Nephron (organoid): Measurements from ENCODE around the gene COX10.
"Not testable (repeated sequence)": the region's sequence is repeated elsewhere in the genome, so short reads cannot be mapped to it uniquely, and the experiment has no call there.

Experiments
- H3K27ac Mint-ChIP-seq, 3 experiments: 2 replicates each; pipeline ENCODE4 v1.8.0; 2020; ENCODE audit warnings: mixed read lengths in 3 of 3, mild to moderate bottlenecking in 2 of 3, moderate library complexity in 1 of 3
- H3K27me3 Mint-ChIP-seq: 2 replicates; pipeline ENCODE4 v1.8.0; 2021; ENCODE audit warnings: low read depth, mild to moderate bottlenecking, moderate library complexity, mixed read lengths
- H3K36me3 Mint-ChIP-seq: 2 replicates; pipeline ENCODE4 v1.8.0; 2020; ENCODE audit warnings: low read depth, mixed read lengths
- H3K4me1 Mint-ChIP-seq: 2 replicates; pipeline ENCODE4 v1.8.0; 2020; ENCODE audit warnings: mixed read lengths
- H3K4me3 Mint-ChIP-seq, 3 experiments: 2 replicates each; pipeline ENCODE4 v1.8.0; 2020; ENCODE audit warnings: mild to moderate bottlenecking in 3 of 3, mixed read lengths in 3 of 3, moderate library complexity in 2 of 3
- H3K9me3 Mint-ChIP-seq: 2 replicates; pipeline ENCODE4 v1.8.0; 2020; ENCODE audit warnings: mixed read lengths
- TF ChIP-seq, protein P1 (sequence below), 3 experiments: fragments of 200-600 bp; sonication (generic); IDR thresholded peaks; one replicate each; pipeline ENCODE4 v1.5.0; 2021; ENCODE audit warnings: antibody characterized with exemption in 3 of 3; ENCODE audit not compliant: unreplicated experiment in 3 of 3

COX10 gene

DNA sequence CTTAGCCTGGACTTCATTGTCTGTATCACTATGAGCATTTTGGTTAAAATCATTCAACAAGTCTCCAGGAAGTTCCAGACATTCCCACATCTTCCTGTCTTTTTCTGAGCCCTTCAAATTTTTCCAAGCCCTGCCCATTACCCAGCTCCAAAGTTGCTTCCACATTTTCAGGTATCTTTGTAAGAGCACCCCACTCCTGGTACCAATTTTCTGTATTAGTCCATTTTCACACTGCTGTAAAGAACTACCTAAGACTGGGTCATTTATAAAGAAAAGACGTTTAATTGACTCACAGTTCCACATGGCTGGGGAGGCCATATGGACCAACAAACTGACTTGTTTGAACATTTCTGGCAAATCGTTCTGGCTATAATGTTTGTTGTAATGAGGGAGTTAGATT, 100.0 kb downstream of the COX10 start:
- TF ChIP-seq, protein P1, sequence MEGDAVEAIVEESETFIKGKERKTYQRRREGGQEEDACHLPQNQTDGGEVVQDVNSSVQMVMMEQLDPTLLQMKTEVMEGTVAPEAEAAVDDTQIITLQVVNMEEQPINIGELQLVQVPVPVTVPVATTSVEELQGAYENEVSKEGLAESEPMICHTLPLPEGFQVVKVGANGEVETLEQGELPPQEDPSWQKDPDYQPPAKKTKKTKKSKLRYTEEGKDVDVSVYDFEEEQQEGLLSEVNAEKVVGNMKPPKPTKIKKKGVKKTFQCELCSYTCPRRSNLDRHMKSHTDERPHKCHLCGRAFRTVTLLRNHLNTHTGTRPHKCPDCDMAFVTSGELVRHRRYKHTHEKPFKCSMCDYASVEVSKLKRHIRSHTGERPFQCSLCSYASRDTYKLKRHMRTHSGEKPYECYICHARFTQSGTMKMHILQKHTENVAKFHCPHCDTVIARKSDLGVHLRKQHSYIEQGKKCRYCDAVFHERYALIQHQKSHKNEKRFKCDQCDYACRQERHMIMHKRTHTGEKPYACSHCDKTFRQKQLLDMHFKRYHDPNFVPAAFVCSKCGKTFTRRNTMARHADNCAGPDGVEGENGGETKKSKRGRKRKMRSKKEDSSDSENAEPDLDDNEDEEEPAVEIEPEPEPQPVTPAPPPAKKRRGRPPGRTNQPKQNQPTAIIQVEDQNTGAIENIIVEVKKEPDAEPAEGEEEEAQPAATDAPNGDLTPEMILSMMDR (IDR thresholded peaks at IDR 0.05; ENCODE audit: unreplicated experiment in 3 of 3): no peak
- H3K27ac Mint-ChIP-seq: no peak overlapping the region
- H3K36me3 Mint-ChIP-seq: peaks cover 36% of the 10 kb centered on the region
- H3K27me3 Mint-ChIP-seq: no peaks in the 10 kb centered on the region
- H3K4me3 Mint-ChIP-seq: no peak overlapping the region
- H3K9me3 Mint-ChIP-seq: peaks cover 20% of the 10 kb centered on the region
- H3K4me1 Mint-ChIP-seq: no peaks in the 10 kb centered on the region

DNA sequence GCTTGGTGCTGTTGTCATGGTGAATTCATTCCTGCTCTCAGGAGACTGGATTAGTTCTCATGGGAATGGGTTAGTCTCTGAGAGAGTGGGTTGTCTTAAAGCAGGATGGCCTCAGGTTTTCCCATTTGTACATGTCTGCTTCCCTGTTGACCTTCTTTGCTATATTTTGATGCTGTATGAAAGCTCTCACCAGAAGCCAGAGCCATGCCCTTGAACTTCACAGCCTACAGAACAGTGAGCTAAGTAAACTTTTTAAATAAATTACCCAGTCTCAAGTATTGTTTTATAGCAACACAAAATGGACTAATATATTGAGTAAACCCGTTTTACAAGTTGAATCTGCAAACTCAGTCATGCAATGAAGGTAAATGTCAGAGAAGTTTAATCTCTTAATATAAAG, 100.6 kb downstream of the COX10 start:
- TF ChIP-seq, protein P1 (IDR thresholded peaks at IDR 0.05; ENCODE audit: unreplicated experiment in 3 of 3): no peak
- no peaks in the 10 kb centered on the region for H3K27me3 Mint-ChIP-seq
- no peak overlapping the region for H3K4me3 Mint-ChIP-seq
- peaks cover 20% of the 10 kb centered on the region for H3K9me3 Mint-ChIP-seq
- H3K27ac Mint-ChIP-seq: no peak overlapping the region
- H3K4me1 Mint-ChIP-seq: no peaks in the 10 kb centered on the region
- H3K36me3 Mint-ChIP-seq: peaks cover 36% of the 10 kb centered on the region

DNA sequence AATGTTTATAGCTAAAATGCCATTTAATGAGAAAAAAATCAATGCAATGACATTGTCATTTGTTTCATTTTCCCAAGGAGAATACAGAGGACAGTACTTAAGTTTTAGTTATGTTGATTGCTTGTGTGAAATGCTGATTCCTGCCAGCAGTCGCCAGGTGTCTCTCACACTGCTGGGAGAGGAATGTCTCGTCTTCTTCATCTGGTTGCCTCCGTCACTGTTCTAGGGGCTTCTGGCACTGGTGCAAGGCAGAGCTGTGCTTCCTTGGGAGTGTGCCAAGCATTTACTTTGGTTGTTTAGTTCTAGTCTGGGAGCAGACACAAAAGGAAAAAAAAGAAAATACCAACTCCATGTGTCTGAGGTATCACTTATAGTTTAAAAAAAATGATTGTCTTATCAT, 107.7 kb downstream of the COX10 start:
- not testable (repeated sequence) for H3K4me3 Mint-ChIP-seq, H3K9me3 Mint-ChIP-seq, H3K4me1 Mint-ChIP-seq, H3K27ac Mint-ChIP-seq, H3K27me3 Mint-ChIP-seq, H3K36me3 Mint-ChIP-seq

DNA sequence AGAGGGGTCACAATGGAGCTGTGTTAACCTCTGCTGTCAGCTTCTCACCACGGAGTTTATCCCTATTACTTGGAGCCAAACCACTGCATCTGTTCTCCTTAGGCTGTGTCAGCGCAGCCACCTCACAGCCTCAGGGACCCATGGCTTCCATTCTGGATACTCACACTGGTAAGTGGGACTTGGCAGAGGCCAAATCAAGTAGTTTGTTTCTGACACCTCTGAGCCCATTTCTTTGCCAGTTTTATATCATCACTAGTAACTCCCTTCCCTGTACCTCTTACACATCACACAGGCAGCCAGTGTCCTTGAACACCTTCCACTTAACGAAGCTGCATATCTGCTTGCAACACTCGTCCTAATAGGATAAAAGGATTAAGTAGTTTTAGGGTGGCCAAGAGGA, 108.5 kb downstream of the COX10 start:
- H3K36me3 Mint-ChIP-seq, H3K27ac Mint-ChIP-seq, H3K4me1 Mint-ChIP-seq, H3K27me3 Mint-ChIP-seq, H3K4me3 Mint-ChIP-seq, H3K9me3 Mint-ChIP-seq: not testable (repeated sequence)

DNA sequence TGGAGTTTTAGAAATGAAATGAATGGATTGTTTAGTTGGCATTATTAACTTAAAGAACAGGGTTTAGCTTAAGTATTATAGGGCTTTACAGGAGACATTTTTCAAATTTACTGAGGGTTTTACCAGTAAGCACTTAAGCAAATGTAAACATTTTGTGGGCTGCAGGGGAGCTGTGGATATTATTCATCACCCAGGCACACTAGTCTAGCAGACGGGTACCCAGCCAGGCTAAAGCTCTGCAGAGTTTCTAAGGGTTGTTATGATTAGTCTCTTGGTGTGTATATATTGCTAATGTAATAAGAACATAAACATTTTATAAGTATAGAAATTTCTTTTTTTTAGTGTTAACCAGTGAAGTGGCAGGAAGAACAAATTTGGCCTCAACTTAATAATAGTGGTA, 110.6 kb downstream of the COX10 start:
- H3K4me3 Mint-ChIP-seq, H3K36me3 Mint-ChIP-seq, H3K9me3 Mint-ChIP-seq, H3K27ac Mint-ChIP-seq, H3K27me3 Mint-ChIP-seq, H3K4me1 Mint-ChIP-seq: not testable (repeated sequence)

DNA sequence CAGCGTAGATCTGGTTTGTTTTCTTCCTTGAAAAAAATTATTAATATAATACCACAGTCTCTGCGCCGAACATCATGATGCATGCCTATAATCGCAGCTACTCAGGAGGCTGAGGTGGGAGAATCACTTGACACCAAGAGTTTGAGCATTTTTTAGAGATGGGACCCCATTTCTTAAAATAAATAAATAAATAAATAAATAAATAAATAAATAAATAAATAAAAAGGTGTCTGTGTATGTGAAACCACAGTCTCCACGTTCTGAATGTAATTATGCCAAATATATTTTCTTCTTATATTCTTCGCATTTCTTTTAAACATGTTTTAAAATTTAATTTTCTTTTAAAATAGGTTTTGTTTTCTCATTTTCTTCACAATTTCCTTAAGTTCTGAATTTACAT, 112.8 kb downstream of the COX10 start:
- H3K27me3 Mint-ChIP-seq, H3K27ac Mint-ChIP-seq, H3K9me3 Mint-ChIP-seq, H3K36me3 Mint-ChIP-seq, H3K4me1 Mint-ChIP-seq, H3K4me3 Mint-ChIP-seq: not testable (repeated sequence)

DNA sequence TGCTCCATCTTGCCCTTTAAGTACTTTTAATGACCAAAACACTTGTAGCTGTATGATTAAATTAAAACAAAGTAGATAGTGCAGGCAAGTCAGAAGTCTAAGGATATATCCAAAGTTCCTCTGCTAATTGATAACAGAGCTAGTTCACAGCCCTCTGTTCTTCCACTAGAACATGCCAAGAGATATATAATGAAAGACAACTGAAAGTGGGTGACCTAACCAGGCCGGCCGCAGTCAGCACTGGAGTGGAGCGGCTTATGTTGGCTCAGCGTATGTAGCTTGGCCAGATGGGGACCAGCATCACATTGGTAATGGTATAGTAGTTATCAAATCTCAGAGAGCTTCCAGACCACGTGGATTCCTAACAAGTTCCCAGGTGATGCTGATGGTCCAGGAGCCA, 115.2 kb downstream of the COX10 start:
- H3K27me3 Mint-ChIP-seq, H3K27ac Mint-ChIP-seq, H3K36me3 Mint-ChIP-seq, H3K4me1 Mint-ChIP-seq, H3K9me3 Mint-ChIP-seq, H3K4me3 Mint-ChIP-seq: not testable (repeated sequence)

DNA sequence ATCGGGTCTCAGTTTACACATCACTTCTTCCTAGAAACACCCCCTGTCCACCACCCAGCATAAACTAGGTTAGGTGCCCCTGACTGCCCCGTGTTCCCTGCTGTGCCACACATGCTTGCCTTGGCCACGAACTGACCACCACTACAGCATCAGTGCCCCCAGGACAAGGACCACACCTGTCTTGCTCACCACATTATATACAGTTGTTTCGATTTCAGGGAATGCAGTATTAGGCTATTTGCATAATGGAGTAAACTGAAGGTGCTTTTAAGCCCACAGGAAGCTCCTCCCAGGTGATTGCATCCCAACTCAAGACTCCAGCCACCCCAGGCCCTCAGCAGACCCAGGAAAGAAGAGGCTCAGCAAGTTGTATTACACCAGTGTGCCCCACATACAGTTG, 117.1 kb downstream of the COX10 start:
- not testable (repeated sequence) for H3K4me3 Mint-ChIP-seq, H3K36me3 Mint-ChIP-seq, H3K4me1 Mint-ChIP-seq, H3K9me3 Mint-ChIP-seq, H3K27ac Mint-ChIP-seq, H3K27me3 Mint-ChIP-seq

DNA sequence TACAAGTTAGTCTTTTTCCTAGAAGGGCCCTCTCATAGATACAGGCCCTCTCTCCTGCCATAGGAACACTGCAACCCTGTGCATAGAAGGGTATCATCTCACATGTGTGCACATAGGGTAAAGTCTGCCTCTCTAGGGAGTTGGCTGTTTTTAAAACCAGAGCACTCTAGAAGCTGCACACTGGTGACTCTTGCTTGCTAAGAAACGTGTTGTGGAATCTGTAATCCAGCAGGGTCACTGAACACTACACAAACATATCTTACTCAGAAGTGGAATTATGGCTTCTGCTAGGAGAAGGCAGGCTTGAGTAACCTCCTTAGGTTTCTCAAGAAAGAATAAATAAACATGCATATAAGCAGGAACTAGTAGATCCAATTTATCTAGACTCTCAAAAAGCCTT, 121.5 kb downstream of the COX10 start:
- not testable (repeated sequence) for H3K4me3 Mint-ChIP-seq, H3K36me3 Mint-ChIP-seq, H3K27me3 Mint-ChIP-seq, H3K4me1 Mint-ChIP-seq, H3K9me3 Mint-ChIP-seq, H3K27ac Mint-ChIP-seq

DNA sequence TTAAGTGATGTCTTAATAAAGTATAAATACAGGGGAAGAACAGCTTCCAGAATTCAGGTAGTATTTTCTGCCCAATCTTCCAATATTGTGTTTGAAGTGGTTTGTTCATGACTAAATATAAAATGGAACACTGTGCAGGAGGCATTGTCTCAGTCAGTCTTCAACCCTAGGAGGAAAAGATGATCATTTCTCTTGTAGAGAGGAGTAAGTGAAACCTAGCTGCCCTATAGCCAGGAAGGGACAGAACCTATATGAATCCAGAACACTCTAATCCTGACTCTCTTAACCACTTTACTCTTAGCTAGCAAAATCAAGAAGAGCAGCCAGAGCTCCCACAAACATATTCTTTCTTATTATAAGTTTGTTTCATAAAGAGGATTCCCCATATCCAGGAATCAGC, 122.2 kb downstream of the COX10 start:
- not testable (repeated sequence) for H3K4me1 Mint-ChIP-seq, H3K36me3 Mint-ChIP-seq, H3K9me3 Mint-ChIP-seq, H3K4me3 Mint-ChIP-seq, H3K27me3 Mint-ChIP-seq, H3K27ac Mint-ChIP-seq

DNA sequence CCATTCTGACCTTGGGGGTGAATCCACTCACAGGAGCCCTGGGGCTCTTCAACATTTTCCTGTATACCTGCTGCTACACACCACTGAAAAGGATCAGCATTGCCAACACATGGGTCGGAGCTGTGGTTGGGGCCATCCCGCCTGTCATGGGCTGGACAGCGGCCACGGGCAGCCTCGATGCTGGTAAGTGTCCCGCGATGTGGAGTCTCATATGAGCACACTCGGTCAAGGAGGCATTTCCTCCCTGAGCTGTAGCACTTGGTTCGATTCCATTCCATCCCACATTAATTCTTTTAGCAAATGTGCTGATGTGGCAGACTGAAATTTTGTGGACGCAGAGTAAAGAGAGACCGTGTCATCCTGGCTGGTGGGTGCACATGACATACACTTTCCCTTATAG, 122.7 kb downstream of the COX10 start:
- not testable (repeated sequence) for H3K9me3 Mint-ChIP-seq, H3K27ac Mint-ChIP-seq, H3K27me3 Mint-ChIP-seq, H3K4me3 Mint-ChIP-seq, H3K36me3 Mint-ChIP-seq, H3K4me1 Mint-ChIP-seq

DNA sequence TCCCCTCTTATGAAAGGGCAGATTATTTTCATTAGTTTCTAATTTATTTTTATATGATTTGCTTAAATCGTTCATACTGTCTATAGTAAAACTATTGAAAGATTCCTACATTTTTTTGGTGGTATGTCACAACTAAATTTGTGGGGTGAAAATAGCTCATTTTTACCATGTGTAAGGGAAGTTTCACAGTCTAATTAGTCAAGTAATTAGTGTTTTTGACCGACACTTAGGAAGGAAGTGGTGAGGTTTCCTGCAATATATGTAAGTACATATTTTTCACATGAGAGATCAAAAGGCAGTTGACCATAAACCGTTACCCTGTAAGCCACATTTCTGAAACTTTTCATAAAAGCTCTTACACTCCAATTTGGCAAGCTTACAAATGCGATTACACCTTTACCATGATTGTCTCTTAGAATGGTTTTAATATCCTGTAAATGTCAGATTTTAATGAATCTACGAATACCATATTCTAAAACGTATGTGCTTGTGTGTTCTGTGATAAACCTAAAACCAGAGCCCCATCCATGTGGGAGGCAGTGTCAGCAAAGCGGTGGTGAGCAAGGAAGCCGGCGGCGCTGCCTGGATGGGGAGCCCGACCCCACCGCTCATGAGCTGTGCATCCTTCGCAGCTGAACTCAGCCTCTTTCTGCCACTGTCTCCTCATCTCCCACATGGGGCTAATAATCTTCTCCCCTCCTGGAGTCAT, 123.5 kb downstream of the COX10 start:
- H3K27me3 Mint-ChIP-seq, H3K36me3 Mint-ChIP-seq, H3K27ac Mint-ChIP-seq, H3K4me3 Mint-ChIP-seq, H3K4me1 Mint-ChIP-seq, H3K9me3 Mint-ChIP-seq: not testable (repeated sequence)
